GM21723 (cell line): ENCODE measurements around the gene TMEM107.

Experiments used
- ATAC-seq: cut with Tn5 transposase; IDR thresholded peaks from one replicate; pipeline ENCODE4 v1.9.1; 2021; ENCODE audit warnings: mild to moderate bottlenecking, moderate library complexity; ENCODE audit not compliant: unreplicated experiment

The TMEM107 gene

DNA sequence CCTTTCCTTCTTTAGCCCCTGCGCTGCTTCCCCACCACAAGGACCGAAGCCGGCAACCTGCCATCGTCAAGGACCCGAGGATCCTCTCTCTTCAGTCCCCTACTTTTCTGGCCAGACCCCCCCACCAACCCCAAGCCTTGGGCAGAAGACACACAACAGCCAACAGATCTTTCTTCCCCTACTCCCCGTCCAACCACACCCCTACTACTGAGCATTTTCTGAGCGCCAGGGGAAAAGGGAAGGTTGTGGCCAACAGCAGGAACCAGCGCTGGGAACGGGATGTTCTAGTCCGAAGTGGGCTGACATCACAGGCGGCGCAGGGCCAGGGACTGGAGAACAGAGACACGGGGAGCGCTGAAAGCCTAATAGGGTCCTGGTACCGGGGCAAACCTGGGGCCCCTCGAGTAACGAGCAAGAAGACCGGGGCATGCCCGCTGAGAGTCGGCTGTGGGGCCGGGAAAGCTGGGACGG is 24.5 kb downstream of the TMEM107 start:
- no peak for ATAC-seq

DNA sequence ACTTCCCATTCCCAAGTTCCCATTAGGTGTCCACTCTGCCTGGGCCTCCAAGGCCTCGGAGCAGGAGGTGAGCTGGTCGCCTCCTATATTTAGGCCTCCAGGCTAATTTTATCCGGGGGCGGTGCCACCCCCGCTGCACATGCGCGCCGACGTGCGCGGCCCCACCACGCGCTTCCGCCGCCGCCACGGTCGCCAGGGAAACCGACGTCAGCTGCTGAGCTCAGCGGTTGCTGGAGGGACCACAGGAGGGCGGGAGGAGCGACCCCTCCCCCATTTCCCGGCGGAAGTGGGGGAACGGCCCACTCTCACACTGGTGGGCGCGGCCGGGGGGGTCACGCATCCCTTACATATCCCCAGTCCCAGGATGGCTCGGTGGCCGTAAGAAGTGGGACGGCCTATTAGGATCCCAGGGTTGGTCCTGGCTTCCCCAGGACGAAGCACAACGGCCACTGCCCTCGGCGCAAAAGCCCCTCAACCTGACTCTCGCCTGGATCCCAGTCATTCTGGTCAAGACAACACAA is 25.0 kb downstream of the TMEM107 start:
- no peak for ATAC-seq

GRCh38 chr17:8150194-8151119 is 25.7 kb downstream of the TMEM107 start:
- no peak for ATAC-seq

- no peak for ATAC-seq
These were observed 26.6 kb downstream of the TMEM107 start for GRCh38 chr17:8149419-8150193.

- ATAC-seq: no peak
These were observed 27.6 kb downstream of the TMEM107 start for GRCh38 chr17:8148560-8148959.

- ATAC-seq: no peak
These were observed 28.3 kb downstream of the TMEM107 start for GRCh38 chr17:8147805-8148404.

- no peak for ATAC-seq
These were observed 28.9 kb downstream of the TMEM107 start for GRCh38 chr17:8147141-8147804.

GRCh38 chr17:8146381-8147140 is 29.6 kb downstream of the TMEM107 start:
- ATAC-seq: no peak

GRCh38 chr17:8145811-8146210 is 30.4 kb downstream of the TMEM107 start:
- ATAC-seq: no peak

DNA sequence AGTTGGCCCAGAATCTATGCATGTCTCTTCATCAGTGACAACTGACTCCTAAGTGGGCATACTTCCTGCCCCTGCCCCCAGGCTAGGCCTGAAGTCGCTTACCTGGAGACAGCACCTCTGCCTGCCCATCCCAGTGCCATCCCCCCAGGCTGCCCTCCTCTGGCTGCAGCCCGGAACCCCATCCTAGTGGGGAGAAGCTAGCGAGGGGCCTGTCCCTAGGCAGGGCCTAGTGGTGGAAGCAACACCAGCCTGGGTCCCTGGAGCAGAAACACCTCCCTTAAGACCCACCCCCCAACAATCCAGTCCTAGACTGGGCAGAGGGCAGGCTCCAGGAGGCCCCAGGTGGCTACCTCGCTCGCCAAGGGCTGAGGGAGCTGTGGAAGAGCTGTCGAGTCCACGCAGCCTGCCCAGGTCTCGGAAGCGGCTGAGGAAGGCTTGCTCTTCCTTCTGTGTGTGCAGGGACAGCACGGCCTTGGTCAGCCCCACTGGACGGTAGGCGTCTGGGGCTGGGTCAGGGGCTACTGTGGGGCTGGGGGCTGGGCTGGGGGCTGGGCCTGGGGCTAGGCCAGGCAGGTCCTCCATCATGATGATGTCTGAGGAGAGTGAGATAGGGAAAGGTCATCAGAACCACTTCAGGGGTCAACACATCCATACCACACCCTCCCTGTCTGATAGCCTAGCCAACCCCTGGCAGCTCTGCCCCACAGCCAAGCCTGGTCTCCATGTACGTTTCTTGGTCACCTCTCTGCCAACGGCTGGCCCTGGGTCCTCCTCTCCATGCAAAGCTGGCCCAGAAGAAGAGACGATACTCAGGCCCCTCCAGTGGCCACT is 31.6 kb downstream of the TMEM107 start:
- ATAC-seq: no peak

DNA sequence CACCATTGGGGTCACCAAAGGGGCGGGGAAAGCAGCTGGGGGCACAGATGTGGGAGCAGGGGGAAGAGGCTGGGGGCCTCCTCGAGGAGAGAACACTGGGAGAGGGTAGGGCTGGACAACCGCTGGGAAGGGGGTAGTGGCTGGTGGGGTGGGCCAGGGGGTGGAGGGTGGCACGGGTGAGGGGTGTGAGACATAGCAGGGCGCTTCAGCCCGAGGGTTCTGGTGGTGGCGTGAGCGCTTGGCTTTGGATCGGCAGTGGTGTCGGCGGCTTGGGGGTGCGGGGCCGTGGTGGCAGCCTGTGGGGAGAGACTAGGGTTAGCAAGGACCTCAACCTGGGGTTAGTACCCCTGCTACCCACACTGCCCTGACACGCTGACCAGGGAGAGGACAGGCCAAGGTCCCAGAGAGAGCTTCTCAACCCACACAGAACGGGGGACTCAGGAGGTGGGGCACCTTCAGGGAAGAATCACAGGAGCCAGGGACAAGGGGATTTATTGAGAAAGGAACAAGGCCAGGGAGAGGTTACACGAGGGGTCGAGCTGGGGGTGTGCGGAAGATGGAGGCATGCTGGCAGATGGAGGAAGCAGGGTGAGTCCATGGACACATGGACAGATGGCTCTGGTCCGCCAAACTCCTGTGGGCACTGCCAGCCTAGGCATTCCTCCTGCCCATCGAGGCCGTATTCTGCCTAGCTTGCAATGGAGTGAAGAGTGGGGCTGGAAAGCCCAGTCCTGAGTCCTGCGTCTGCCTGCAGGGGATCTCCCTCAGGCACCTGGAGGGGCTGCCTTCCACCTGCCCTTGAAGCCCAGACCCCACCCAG is 32.4 kb downstream of the TMEM107 start:
- ATAC-seq: no peak

- no peak for ATAC-seq
These were observed 33.1 kb downstream of the TMEM107 start for GRCh38 chr17:8142887-8143580.

DNA sequence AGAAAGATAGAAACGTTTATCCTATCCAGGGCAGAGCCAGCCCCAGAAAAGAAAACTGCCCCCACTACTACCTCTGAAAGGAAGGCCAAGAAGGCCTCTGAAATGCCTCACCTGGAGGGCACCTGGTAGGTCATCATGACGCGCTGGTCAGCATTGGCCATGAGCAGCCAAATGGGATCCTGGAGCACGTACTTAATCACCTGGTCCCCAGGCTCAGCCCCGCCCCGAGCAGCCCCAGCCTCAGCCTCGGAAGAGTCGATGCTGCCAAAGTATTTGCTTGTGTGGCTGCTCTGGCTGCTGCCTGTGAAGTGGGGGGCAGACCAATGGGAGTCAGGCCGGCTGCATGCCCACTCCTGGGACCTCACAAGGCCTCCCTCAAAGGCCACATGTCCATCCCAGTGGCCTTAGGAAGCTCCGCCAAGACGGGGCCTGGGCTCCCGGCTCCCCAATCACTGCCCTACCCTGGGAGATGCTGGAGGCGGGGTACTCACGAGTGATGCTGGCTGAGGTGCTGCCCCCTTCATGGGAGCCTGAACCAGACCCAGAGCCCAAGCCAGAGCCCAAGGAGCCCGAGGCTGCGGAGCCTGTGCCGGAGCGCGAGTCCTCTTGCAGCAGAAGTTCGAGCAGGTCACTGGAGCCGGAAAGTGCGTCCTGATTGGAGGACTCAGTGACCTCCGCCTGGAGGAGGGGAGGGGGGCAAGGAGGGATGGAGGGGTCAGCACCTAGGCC is 33.9 kb downstream of the TMEM107 start:
- ATAC-seq: no peak

DNA sequence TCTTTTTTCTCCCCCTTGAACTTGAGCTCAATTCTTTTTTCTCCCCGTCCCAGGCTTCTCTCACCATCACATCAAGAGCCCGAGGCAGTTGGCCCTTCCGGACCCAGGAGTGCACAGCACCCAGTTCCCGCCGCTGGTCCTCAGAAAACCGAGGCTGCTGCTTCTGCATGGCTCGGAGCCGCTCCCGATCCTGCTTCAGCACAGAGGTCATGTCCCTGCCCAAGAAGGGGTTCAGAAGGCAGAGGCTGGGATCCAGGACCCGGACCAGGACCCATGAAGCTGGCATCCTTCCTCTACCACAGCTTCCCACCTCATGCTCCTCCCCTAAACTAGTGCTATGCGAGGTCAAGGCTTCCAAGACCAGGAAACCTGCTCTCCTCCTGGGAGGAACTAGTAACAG is 34.4 kb downstream of the TMEM107 start:
- no peak for ATAC-seq

DNA sequence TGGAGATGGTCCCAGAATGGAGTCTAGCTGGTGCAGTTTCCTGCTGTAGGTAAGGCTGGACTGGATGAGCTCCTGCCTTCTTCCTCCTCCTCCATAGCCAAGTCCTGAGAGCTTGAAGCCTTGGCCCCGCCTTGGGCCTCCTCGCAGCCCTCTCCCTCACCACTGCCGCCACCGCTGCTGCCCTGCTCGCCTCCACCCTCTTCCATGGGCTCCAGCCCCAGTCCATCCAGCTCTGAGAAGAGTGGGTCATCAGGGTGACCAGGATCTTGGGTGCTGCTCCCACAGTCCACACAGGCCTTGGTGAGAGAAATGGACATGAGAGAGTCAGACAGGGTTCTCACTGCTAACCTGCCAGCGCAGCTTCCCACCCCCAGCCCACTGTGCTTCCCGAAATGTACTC is 35.1 kb downstream of the TMEM107 start:
- no peak for ATAC-seq

GRCh38 chr17:8140065-8141029 is 35.8 kb downstream of the TMEM107 start:
- no peak for ATAC-seq
